Coronary artery (tissue), 2 donors: Measurements from ENCODE around the gene FOXO3.
A peak's percentile ranks its signal among the peaks of the same experiment; 100 is the strongest.
"Not testable (repeated sequence)": the region's sequence is repeated elsewhere in the genome, so short reads cannot be mapped to it uniquely, and the experiment has no call there.

Experiments used
- DNase-seq: peaks from one replicate; pipeline ENCODE4 v3.0.0-alpha.2; 2017; ENCODE audit warnings: low spot score
- H3K27ac ChIP-seq, 2 donors: fragments of 200-600 bp; sonication (generic); one replicate each; pipeline ENCODE4 v1.5.1; 2016 to 2019
- H3K4me3 ChIP-seq: fragments of 200-600 bp; sonication (generic); 2 replicates; pipeline ENCODE4 v1.5.1; 2016; ENCODE audit warnings: mild to moderate bottlenecking, moderate library complexity
- TF ChIP-seq, protein P1 (sequence below): fragments of 200-600 bp; sonication (generic); IDR thresholded peaks from one replicate; pipeline ENCODE4 v1.5.1; 2019; ENCODE audit warnings: antibody characterized with exemption

FOXO3 gene

DNA sequence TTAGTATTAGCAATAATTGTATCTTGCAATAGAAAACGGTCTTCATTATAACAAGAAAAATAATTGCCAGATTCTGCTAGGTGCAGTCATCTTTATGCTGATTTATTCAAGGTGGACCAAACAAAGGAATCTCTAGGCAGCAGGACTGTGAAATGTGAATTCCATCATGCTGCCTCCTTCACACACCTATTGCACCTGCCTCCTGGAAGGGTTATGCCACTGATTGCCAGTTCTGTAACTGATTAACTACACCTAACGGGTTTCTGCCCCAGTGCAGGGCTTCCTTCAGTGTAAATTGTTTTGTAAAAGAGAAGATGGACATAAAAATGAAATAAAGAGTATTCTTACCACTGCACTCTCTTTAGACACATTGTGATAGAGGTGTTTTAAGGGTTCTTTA lies 96.1 kb downstream of the FOXO3 start:
- H3K4me3 ChIP-seq = peak overlapping the region; percentile 38
- no peak for DNase-seq
- peak overlapping the region; percentile 76 to 92 for H3K27ac ChIP-seq
- TF ChIP-seq, protein P1, sequence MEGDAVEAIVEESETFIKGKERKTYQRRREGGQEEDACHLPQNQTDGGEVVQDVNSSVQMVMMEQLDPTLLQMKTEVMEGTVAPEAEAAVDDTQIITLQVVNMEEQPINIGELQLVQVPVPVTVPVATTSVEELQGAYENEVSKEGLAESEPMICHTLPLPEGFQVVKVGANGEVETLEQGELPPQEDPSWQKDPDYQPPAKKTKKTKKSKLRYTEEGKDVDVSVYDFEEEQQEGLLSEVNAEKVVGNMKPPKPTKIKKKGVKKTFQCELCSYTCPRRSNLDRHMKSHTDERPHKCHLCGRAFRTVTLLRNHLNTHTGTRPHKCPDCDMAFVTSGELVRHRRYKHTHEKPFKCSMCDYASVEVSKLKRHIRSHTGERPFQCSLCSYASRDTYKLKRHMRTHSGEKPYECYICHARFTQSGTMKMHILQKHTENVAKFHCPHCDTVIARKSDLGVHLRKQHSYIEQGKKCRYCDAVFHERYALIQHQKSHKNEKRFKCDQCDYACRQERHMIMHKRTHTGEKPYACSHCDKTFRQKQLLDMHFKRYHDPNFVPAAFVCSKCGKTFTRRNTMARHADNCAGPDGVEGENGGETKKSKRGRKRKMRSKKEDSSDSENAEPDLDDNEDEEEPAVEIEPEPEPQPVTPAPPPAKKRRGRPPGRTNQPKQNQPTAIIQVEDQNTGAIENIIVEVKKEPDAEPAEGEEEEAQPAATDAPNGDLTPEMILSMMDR = no peak

DNA sequence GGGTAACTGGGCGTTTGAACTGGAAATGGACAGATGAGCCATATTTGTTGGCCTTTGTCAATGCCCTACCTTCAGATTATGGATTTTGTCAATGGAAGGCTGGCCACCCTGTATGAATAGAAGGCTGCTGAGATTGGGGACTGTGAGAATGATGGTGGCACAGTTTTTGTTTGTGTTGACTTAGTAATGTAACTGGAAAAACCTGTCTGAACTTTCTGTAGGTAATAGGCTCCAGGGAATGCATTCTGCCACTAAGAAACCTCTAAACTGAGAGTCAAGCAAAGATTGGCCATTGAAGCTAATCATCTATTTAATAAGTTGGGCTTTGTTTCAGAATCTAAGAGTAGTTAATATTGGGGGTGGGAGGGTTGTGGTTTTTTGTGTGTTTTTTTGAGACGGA lies 97.5 kb downstream of the FOXO3 start:
- no peak for DNase-seq
- TF ChIP-seq, protein P1 = no peak
- peak overlapping the region; percentile 76 to 92 for H3K27ac ChIP-seq
- peak overlapping the region; percentile 38 for H3K4me3 ChIP-seq

GRCh38 chr6:108658785-108659184 lies 98.1 kb downstream of the FOXO3 start:
- H3K4me3 ChIP-seq, DNase-seq: not testable (repeated sequence)
- H3K27ac ChIP-seq = peak overlapping the region in 1 of 2 donors; percentile 92

GRCh38 chr6:108660251-108660650 lies 99.5 kb downstream of the FOXO3 start:
- TF ChIP-seq, protein P1 = no peak
- no peak for DNase-seq
- Histone ChIP-seq H3K4me3 (no peak overlapping the region), H3K27ac (no peak overlapping the region)

GRCh38 chr6:108661430-108661829 lies 100.7 kb downstream of the FOXO3 start:
- no peak overlapping the region for H3K27ac ChIP-seq

GRCh38 chr6:108661982-108662381 lies 101.3 kb downstream of the FOXO3 start:
- TF ChIP-seq, protein P1 = no peak
- no peak for DNase-seq

More at GRCh38 chr6:108661430-108661829, 100.7 kb downstream of the FOXO3 start:
- H3K4me3 ChIP-seq = no peak overlapping the region
- no peak for DNase-seq
- TF ChIP-seq, protein P1 = no peak

DNA sequence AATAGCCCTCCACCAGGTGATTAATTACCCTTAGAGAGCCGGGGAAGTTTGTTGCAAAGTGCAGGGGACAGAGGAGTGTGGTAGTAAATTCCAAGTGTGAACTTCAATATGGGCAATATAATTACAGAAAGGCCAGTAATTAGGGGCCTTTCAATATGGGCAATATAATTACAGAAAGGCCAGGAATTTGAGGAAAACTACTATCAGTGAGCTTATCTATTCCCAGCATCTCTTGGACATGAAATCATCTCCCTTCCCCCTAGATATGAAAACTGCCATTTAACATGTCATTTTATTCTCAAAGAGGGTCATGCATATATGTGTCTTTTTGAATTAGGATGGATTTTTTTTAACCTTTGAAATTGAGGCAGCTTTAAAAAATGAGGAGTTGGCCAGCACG lies 102.0 kb downstream of the FOXO3 start:
- no peak for DNase-seq
- Histone ChIP-seq H3K27ac (no peak overlapping the region), H3K4me3 (no peak overlapping the region)
- TF ChIP-seq, protein P1 = no peak

More at GRCh38 chr6:108661982-108662381, 101.3 kb downstream of the FOXO3 start:
- no peak overlapping the region for H3K27ac ChIP-seq
- H3K4me3 ChIP-seq = no peak overlapping the region

DNA sequence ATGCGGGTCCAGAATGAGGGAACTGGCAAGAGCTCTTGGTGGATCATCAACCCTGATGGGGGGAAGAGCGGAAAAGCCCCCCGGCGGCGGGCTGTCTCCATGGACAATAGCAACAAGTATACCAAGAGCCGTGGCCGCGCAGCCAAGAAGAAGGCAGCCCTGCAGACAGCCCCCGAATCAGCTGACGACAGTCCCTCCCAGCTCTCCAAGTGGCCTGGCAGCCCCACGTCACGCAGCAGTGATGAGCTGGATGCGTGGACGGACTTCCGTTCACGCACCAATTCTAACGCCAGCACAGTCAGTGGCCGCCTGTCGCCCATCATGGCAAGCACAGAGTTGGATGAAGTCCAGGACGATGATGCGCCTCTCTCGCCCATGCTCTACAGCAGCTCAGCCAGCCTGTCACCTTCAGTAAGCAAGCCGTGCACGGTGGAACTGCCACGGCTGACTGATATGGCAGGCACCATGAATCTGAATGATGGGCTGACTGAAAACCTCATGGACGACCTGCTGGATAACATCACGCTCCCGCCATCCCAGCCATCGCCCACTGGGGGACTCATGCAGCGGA lies 102.9 kb downstream of the FOXO3 start:
- not testable (repeated sequence) for H3K27ac ChIP-seq, H3K4me3 ChIP-seq, DNase-seq
